ENCODE measurements around the gene ERVK3-1.
"Not testable (repeated sequence)": the region's sequence is repeated elsewhere in the genome, so short reads cannot be mapped to it uniquely, and the experiment has no call there.

ERVK3-1 gene, protein sequence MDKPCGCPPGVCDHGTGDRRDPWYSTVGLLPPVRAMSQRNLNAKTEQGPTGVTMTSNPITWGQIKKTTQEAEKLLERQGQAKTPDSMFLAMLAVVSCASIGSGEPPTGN

GRCh38 chr19:58305065-58305931 lies at the start of gene ERVK3-1:
Gene ERVK3-1 (plus strand): TSS chr19:58305377. CDS start chr19:58312169, 6,792 bp downstream.
- in situ Hi-C loops (cut with HindIII; ENCODE audit: low sequenced_read_pairs), result no loop called here

GRCh38 chr19:58258259-58258658 lies 46.9 kb upstream of the ERVK3-1 start:
- in situ Hi-C loops (cut with HindIII; ENCODE audit: low sequenced_read_pairs), result not testable (repeated sequence)

DNA sequence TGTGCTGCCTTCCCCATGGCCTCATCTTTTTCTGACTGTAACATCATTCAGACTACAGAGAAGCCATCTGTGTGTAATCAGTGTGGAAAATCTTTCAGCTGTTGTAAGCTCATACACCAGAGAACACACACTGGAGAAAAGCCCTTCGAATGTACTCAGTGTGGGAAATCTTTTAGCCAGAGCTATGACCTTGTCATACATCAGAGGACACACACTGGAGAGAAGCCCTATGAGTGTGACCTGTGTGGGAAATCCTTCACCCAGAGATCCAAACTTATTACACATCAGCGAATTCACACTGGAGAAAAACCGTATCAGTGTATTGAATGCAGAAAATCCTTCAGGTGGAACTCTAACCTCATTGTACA lies 43.6 kb upstream of the ERVK3-1 start:
- in situ Hi-C loops (cut with HindIII; ENCODE audit: low sequenced_read_pairs), result no loop called here

GRCh38 chr19:58261968-58262921 lies 42.9 kb upstream of the ERVK3-1 start:
- in situ Hi-C loops (cut with HindIII; ENCODE audit: low sequenced_read_pairs), result no loop called here

DNA sequence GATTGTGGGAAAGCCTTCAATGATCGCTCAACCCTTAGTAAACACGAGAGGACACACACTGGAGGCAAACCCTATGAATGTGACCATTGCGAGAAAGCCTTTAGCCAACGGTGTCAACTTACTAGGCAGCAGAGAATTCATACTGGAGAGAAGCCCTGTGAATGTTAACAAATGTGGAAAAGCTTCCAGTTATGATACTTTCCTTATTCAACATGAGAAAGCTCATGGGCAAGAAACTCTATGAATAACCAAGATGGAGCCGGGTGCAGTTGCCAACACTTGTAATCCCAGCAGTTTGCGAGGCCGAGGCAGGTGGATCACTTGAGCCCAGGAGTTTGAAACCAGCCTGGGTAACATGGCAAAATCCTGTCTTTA lies 42.3 kb upstream of the ERVK3-1 start:
- in situ Hi-C loops (cut with HindIII; ENCODE audit: low sequenced_read_pairs), result no loop called here

- in situ Hi-C loops (cut with HindIII; ENCODE audit: low sequenced_read_pairs), result no loop called here
Measured at GRCh38 chr19:58265100-58265499, 40.1 kb upstream of the ERVK3-1 start.

GRCh38 chr19:58268344-58268743 lies 36.8 kb upstream of the ERVK3-1 start:
- in situ Hi-C loops (cut with HindIII; ENCODE audit: low sequenced_read_pairs), result no loop called here

DNA sequence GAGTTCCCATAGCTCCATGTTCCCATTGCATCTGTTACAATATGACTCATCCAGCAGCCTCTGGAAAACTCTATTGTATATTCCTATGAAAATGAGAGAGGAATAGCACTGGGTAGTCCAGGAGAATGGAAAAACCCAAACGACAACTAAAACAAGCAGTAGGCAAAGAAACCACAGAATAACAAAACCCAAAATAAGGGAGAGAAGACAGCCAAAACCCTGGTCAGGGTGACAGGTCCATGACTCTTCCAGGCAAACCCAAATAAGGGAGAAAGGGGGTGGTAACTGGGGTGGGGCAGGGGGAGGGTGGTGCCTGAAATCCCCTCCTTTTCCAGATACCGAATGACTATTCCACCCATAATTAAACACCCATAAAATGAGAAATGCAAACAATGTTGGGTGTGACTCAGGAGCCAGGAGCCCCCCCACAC lies 30.4 kb upstream of the ERVK3-1 start:
- in situ Hi-C loops (cut with HindIII; ENCODE audit: low sequenced_read_pairs), result no loop called here

GRCh38 chr19:58275564-58275963 lies 29.6 kb upstream of the ERVK3-1 start:
- in situ Hi-C loops (cut with HindIII; ENCODE audit: low sequenced_read_pairs), result no loop called here

DNA sequence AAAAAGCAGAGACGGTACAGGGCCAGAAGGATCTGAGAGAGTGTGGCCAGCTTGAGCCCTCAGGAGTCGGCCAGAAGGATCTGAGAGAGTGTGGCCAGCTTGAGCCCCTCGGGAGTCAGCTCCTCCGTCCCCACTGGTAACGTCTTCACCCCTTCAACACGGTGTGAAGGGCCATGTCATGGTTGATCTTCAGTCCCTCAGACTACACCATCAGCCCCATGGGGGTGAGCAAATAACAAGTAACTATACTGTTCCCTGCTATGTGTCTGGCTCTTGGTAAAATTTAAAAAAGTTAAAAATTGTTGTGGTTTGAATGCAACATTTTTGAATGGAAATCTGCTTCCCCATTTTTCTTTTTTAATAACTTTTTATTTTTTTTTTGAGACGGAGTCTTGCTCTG lies 28.0 kb upstream of the ERVK3-1 start:
- in situ Hi-C loops (cut with HindIII; ENCODE audit: low sequenced_read_pairs), result no loop called here

DNA sequence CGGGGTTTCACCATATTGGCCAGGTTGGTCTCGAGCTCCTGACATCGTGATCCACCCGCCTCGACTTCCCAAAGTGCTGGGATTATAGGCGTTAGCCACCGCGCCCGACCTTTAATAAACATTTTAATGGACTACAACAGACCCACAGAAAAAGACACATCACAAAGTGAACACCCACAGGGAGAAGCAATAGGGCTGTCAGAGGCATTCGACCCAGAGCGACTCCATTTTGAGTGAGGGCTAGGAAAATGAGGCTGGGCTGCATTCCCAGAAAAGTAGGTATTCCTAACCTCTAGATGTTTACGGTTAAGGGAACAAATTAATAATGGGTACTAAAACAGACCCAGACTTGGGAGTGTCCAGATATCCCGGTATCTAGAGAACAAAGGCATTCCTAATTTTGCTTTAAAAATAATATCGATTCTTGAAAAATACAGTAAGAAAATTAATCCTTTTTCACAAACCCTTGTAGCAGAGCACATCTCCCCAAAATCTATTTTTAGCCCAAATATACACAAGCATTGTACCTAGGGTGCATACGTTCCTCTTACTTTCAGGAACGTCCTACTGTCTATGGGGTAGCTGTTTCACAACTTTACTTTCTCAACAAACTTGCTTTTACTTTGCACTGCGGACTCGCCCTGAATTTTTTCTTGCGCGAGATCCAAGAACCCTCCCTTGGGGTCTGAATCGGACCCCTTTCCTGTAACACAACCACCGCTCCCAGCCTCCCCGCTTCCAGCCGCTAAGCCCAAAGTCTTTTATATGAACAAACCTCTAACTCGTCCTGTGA lies 27.2 kb upstream of the ERVK3-1 start:
- in situ Hi-C loops (cut with HindIII; ENCODE audit: low sequenced_read_pairs), result no loop called here

DNA sequence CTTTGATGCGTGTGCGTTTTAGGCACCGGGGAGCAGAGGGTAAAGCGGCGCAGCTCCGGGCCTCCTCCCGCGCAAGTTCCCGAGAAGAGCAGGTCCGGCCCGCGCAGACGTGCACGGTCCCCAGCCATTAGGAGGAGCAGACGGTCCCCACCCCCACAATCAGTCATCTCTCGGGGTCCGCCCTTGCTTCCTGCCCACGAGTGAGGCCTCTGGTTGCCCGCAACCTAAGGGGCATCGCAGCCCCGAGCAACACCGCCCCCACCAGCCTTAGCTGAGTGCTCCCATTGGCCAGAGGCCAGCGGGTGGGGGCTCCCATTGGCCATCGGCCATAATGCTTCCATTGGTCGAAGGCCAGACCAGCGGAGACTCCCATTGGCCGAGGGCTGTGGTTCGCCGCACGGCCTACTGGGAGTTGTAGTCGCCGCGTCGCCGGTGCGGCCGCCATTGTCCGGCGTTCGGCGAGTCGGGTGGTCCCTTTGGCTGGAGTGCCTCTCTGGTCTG lies 26.6 kb upstream of the ERVK3-1 start, which contains the start of gene ZNF8:
Gene ZNF8 (plus strand): TSS at position 415 of the 501 bp plus-strand sequence. CDS start 127 bp downstream, outside the sequence.
- in situ Hi-C loops (cut with HindIII; ENCODE audit: low sequenced_read_pairs), result no loop called here

GRCh38 chr19:58279042-58279924 lies 25.9 kb upstream of the ERVK3-1 start:
- in situ Hi-C loops (cut with HindIII; ENCODE audit: low sequenced_read_pairs), result no loop called here

- in situ Hi-C loops (cut with HindIII; ENCODE audit: low sequenced_read_pairs), result no loop called here
Measured at GRCh38 chr19:58279925-58280316, 25.3 kb upstream of the ERVK3-1 start.

- in situ Hi-C loops (cut with HindIII; ENCODE audit: low sequenced_read_pairs), result no loop called here
Measured at GRCh38 chr19:58284199-58284598, 21.0 kb upstream of the ERVK3-1 start.

- in situ Hi-C loops (cut with HindIII; ENCODE audit: low sequenced_read_pairs), result no loop called here
Measured at GRCh38 chr19:58291943-58292342, 13.2 kb upstream of the ERVK3-1 start.

DNA sequence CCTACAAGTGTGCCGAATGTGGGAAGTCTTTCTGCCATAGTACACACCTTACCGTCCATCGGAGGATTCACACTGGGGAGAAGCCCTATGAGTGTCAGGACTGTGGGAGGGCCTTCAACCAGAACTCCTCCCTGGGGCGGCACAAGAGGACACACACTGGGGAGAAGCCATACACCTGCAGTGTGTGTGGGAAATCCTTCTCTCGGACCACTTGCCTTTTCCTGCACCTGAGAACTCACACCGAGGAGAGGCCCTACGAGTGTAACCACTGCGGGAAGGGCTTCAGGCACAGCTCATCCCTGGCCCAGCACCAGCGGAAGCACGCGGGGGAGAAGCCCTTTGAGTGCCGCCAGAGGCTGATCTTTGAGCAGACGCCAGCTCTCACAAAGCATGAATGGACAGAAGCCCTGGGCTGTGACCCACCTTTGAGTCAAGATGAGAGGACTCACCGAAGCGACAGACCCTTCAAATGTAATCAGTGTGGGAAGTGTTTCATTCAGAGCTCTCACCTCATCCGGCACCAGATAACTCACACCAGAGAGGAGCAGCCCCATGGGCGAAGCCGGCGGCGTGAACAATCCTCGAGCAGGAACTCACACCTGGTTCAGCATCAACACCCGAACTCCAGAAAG lies 10.3 kb upstream of the ERVK3-1 start:
- in situ Hi-C loops (cut with HindIII; ENCODE audit: low sequenced_read_pairs), result no loop called here

DNA sequence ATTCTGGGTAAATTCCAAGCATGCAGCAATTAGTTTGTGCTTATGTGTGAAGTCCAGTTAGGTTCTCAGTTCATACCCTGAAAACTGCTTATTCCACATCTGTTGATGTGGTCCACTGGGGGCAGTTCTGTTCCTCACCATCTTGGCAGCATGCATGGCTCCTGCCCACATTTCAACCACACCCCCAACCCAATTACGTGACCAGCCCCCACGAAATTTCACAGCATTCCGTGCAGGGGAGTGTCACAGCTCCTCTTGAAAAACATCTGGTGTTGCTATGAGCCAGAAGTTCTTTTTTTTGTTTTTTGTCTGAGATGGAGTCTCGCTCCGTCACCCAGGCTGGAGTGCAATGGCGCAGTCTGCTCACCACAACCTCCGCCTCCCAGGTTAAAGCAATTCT lies 9.1 kb upstream of the ERVK3-1 start:
- in situ Hi-C loops (cut with HindIII; ENCODE audit: low sequenced_read_pairs), result no loop called here

- in situ Hi-C loops (cut with HindIII; ENCODE audit: low sequenced_read_pairs), result no loop called here
Measured at GRCh38 chr19:58300620-58301019, 4.6 kb upstream of the ERVK3-1 start.
